IMR-90 (cell line): ENCODE data around the gene SMIM10L1.

ENCODE experiments used
- CEBPB ChIP-seq: IDR thresholded peaks from 2 replicates; pipeline ENCODE4 v1.6.1; 2012; ENCODE audit warnings: low read depth, low read length, improper control_type of control experiment
- CHD1 ChIP-seq: IDR thresholded peaks from 2 replicates; pipeline ENCODE4 v1.6.1; 2012; ENCODE audit warnings: low read depth, low read length, improper control_type of control experiment
- FOS ChIP-seq: fragments of 150-350 bp; IDR thresholded peaks from 2 replicates; pipeline ENCODE4 v1.6.1; 2016; ENCODE audit warnings: low read depth, low read length
- MAFK ChIP-seq: IDR thresholded peaks from 2 replicates; pipeline ENCODE4 v1.6.1; 2012; ENCODE audit warnings: low read depth, low read length, improper control_type of control experiment
- MAZ ChIP-seq: IDR thresholded peaks from 2 replicates; pipeline ENCODE4 v1.6.1; 2012; ENCODE audit warnings: low read depth, mild to moderate bottlenecking, low read length, improper control_type of control experiment, moderate library complexity, borderline replicate concordance
- NFE2L2 ChIP-seq: fragments of 150-350 bp; IDR thresholded peaks from 2 replicates; pipeline ENCODE4 v1.6.1; 2016; ENCODE audit warnings: low read depth, mild to moderate bottlenecking, low read length
- POLR2A ChIP-seq: IDR thresholded peaks from 2 replicates; pipeline ENCODE4 v1.6.1; 2012; ENCODE audit warnings: mild to moderate bottlenecking, low read depth, low read length
- RAD21 ChIP-seq: IDR thresholded peaks from 2 replicates; pipeline ENCODE4 v1.6.1; 2012; ENCODE audit warnings: low read length, improper control_type of control experiment
- RCOR1 ChIP-seq: IDR thresholded peaks from 2 replicates; pipeline ENCODE4 v1.6.1; 2012; ENCODE audit warnings: mild to moderate bottlenecking, low read length, improper control_type of control experiment; ENCODE audit not compliant: insufficient replicate concordance
- RFX5 ChIP-seq: IDR thresholded peaks from 2 replicates; pipeline ENCODE4 v1.8.0; 2012; ENCODE audit warnings: low read depth, mild to moderate bottlenecking, low read length, moderate library complexity
- TF ChIP-seq, protein P1 (sequence below): conservative IDR thresholded peaks from 2 replicates; pipeline ENCODE4 v1.5.1; 2012; ENCODE audit warnings: mild to moderate bottlenecking, low read depth, low read length, improper control_type of control experiment
- TF ChIP-seq, protein P2 (sequence below): fragments of 150-350 bp; IDR thresholded peaks from 2 replicates; pipeline ENCODE4 v1.6.1; 2016; ENCODE audit warnings: low read depth, mild to moderate bottlenecking, low read length, moderate library complexity, borderline replicate concordance

DNA sequence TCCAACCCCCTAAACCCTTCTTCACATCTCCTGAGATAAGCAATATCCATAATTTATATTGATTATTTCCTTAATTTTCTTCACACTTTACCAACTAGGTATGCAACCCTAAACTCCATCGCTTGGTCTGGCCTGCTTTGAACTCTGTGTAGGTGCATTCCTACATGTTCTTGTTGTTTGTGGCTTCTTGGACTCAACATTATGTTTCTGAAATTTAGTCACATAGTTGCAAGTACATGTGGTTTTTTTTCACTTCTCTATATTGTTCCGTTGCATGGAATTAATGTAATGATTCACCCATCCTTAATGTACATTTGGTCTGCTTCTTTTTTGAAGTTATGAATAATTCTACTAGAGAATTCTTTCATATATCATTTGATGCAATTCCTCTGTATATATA, 34.9 kb upstream of the SMIM10L1 start:
- TF ChIP-seq, protein P1, sequence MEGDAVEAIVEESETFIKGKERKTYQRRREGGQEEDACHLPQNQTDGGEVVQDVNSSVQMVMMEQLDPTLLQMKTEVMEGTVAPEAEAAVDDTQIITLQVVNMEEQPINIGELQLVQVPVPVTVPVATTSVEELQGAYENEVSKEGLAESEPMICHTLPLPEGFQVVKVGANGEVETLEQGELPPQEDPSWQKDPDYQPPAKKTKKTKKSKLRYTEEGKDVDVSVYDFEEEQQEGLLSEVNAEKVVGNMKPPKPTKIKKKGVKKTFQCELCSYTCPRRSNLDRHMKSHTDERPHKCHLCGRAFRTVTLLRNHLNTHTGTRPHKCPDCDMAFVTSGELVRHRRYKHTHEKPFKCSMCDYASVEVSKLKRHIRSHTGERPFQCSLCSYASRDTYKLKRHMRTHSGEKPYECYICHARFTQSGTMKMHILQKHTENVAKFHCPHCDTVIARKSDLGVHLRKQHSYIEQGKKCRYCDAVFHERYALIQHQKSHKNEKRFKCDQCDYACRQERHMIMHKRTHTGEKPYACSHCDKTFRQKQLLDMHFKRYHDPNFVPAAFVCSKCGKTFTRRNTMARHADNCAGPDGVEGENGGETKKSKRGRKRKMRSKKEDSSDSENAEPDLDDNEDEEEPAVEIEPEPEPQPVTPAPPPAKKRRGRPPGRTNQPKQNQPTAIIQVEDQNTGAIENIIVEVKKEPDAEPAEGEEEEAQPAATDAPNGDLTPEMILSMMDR: no peak
- TF ChIP-seq POLR2A (no peak), FOS (no peak), CEBPB (no peak), RCOR1 (no peak), RFX5 (no peak), NFE2L2 (no peak), MAZ (no peak), MAFK (no peak), RAD21 (no peak), CHD1 (no peak)
- TF ChIP-seq, protein P2, sequence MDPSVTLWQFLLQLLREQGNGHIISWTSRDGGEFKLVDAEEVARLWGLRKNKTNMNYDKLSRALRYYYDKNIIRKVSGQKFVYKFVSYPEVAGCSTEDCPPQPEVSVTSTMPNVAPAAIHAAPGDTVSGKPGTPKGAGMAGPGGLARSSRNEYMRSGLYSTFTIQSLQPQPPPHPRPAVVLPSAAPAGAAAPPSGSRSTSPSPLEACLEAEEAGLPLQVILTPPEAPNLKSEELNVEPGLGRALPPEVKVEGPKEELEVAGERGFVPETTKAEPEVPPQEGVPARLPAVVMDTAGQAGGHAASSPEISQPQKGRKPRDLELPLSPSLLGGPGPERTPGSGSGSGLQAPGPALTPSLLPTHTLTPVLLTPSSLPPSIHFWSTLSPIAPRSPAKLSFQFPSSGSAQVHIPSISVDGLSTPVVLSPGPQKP: no peak
